Fibroblast of the conjunctiva (primary cell): ENCODE measurements around the gene USH2A.

Source experiments
- DNase-seq: peaks from one replicate; pipeline ENCODE4 v3.0.0-alpha.2; 2010; ENCODE audit warnings: low read depth

USH2A gene, protein sequence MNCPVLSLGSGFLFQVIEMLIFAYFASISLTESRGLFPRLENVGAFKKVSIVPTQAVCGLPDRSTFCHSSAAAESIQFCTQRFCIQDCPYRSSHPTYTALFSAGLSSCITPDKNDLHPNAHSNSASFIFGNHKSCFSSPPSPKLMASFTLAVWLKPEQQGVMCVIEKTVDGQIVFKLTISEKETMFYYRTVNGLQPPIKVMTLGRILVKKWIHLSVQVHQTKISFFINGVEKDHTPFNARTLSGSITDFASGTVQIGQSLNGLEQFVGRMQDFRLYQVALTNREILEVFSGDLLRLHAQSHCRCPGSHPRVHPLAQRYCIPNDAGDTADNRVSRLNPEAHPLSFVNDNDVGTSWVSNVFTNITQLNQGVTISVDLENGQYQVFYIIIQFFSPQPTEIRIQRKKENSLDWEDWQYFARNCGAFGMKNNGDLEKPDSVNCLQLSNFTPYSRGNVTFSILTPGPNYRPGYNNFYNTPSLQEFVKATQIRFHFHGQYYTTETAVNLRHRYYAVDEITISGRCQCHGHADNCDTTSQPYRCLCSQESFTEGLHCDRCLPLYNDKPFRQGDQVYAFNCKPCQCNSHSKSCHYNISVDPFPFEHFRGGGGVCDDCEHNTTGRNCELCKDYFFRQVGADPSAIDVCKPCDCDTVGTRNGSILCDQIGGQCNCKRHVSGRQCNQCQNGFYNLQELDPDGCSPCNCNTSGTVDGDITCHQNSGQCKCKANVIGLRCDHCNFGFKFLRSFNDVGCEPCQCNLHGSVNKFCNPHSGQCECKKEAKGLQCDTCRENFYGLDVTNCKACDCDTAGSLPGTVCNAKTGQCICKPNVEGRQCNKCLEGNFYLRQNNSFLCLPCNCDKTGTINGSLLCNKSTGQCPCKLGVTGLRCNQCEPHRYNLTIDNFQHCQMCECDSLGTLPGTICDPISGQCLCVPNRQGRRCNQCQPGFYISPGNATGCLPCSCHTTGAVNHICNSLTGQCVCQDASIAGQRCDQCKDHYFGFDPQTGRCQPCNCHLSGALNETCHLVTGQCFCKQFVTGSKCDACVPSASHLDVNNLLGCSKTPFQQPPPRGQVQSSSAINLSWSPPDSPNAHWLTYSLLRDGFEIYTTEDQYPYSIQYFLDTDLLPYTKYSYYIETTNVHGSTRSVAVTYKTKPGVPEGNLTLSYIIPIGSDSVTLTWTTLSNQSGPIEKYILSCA (N-terminal part only)

DNA sequence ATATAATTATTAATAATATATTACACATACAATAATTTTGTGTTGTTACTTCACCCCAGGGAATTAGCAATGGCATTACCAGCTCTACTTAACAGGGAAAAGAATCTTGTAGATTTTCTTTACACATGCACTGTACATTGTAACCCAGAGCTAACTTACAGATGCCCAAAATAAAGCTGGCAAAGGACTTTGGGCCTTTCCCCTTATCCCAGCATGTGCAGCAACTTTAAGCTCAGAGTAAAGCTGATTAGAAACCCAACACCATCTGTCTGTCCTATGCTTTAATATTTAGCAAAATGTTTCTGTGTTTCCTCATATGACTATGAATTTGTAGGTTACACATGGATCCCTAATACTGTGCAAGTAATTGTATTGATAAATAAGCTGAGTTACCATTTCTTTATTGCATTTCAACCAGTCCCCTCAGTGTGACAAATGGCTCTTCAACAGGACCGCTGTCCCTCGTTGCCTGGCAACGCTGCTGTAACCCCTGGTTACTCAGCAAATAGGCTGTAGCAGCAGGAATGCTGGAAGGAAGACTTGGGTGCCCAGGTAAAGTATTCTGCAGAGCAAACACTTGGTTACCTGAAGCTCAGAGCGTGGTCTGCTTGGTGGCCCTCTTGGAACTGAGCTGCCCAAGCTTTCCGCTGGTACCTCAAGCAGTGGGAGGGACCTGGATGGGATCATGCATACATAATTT lies at the start of gene USH2A:
Gene USH2A, minus strand, starts transcription at position 628 of the 700 bp plus-strand sequence. CDS start 1,112 bp downstream, outside the sequence.
- DNase-seq = no peak

DNA sequence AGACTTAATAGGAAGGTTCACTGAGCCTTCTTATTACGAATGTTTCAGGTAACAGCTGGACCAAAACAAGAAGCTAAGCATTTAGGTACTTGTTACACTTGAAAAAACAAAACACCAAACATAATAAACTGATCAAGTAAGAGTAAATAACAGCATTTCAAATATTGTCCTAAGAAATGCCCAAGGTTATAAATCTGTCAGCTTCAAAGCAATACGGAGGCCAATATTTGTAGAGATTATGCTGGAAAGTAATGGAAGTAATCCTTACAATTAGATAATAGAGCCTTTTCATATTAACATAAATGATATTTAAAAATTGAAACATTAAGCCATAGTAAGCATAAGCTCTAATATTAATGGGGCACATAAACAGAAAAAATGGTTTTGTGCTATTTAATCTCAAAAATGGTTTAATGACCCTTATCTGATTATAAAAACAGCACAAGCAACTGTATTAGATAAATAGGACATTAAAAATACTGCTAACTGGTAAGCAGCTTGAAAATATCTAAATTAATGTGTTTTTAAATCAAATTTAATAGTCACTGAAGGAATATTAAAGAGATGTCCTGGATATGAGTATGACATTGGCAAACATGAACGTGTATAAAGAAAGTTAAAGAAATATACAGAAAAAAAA lies 43.0 kb upstream of the USH2A start:
- no peak for DNase-seq

DNA sequence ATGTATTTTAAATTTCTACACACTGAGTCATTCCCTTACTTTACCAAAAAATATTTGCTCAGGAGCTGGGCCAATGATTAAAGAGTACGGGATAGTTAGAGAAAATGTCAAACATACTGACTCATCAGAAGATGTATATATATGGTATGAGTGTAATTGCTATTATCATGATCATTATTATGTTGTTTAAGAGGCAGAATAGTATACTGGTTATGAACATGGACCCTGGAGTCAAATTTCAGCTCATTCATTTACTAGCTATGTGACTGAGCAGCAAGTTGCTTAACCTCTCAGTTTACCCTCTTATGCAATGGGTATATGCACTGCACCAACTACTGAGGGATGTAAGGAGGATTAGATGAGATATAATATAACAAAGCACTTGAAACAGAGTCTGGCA lies 41.2 kb upstream of the USH2A start:
- DNase-seq = peak; percentile 76

DNA sequence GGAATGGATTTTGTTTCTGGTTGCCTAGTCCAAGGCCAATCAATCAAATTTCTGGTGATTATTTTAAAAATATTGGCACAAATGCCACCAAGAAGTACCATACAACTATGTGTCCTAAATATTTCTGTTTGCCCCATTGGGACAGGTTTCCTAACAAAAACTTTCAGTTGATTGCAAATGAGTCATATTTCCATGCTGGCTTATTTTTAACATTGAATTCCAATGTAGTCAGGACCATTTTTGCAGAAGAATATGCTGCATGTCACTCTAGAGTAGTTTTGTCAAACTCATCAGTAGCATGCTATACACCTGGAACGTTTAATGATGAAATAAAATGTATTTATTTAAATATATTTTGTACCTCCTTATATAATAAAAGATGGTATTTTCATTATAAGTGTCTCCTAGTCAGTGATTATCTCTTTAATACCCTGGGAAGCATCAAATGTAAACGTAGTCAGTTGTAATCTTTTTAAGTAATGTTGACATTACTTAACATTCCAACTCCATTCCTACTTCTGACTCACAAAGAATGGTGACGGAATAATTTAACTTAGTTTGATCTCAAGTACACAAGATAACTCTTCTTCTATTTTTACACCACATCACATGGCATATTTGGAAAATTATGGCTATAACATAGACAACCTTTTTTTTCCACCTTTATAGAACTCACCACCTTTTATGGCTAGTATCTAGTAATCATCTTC lies 39.0 kb upstream of the USH2A start:
- peak; percentile 12 for DNase-seq

DNA sequence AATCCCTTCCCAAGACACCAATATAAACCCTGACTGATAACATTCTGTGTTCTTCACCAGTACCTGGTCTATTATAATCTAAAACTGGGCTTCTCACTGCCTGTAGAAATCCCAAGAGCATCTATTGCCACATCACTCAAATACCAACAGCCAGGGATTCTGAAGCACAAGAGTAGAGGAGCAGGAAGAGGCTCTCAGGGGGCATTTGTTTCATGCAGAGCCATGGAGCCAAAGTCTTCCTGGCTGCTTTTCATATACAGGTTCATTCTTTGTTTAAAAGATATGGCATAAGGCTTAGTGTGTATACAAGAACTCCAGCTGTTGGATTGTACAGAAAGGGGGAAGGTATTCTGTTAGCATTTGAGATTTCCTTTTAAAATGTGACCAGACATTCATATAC lies 38.2 kb upstream of the USH2A start:
- DNase-seq = no peak

DNA sequence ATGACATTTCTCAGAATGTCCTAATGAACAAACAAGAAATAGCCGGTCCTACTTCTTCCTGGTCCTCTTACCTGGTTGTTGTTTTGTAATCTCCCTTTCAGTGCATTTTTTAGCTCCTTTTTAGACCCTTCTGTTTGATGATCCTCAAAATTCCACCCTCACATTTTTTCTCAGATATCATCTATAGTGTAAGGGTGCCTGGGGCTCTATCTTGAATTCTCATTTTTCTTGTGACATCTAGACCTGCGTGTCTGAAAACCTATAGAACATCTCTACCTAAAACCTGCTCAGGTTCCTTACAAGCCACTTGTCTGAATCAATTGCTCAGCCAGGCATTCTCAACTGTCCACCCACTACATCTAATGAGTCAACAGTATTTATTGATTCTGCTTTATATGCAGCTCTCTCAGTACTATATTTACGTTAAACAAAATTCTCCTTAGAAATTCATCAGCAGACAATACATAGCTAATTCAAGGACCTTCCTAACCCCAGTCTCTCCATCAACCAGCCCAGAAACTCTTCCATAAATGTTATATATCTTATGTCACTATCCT lies 36.5 kb upstream of the USH2A start:
- DNase-seq = no peak

DNA sequence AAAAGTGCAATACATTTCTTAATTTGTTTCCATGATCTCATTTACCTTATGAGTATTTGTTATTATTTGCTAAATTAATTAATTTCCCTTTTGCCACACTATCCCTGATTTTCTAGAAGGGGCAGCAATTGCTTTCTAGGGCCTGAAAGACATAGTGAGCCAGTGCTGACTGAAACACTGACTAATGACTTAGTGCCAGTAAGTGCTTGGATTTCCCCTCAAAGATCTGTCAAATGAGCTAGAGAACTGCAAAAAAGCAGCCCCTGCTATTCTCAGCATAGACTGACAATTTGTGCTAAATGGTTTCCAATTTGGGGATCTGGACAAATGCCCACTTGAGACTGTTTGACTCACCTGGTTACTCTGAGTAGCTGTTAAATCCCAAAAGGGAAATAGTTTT lies 35.6 kb upstream of the USH2A start:
- no peak for DNase-seq

DNA sequence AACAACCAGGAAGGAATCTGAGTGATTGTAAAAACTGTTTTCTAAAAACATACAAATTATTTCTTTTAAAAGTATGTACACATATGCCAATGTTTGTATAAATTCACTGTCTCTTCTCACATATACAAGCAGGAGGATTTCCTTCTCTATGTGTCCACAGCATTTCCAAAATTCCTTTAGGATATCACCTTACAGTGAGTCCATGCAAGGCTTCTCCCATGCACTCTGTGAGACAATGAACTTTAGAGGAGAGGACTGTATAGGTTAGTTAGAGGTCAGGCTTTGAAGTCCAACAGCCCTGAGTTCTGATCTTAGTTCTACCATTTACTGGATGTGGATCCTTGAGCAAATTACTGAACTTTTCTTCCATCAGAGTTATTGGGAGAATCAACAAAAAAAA lies 34.1 kb upstream of the USH2A start:
- no peak for DNase-seq

DNA sequence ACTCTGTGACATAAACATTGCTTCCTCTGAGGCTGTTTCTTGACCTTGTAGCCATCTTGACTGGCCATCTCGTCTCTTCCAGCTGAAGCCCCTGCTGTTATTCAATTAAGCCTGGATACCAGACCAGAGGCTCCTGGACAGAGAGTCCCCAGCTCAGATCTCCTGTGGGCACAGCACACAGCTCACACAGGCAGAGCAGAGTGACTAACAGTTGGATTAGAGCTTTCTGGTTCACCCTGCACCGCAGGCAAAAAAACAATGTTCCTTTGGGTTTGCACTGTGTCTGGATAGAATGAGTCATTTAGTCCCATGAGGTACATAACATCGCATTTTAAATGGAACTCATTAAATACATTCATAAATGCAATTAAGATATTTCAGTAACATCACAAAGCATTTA lies 33.4 kb upstream of the USH2A start:
- DNase-seq = peak; percentile 42

DNA sequence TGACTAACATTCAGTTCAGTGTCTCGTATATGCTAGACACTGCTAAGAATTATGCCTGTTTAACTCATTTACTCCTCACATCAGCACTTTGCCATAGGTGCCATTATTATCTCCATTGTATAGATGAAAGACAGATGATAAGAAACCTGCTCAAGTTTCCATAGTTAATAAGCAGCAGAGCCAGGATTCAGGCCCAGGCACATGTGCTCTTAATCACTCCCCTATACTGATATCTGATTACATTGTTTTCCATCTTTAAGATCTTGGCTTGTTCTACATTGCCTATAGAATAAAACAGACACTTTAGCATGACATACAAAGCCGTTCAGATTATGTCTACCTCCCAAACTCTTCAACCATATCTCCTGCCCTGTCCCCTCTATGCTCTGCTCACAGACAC lies 30.5 kb upstream of the USH2A start:
- no peak for DNase-seq

DNA sequence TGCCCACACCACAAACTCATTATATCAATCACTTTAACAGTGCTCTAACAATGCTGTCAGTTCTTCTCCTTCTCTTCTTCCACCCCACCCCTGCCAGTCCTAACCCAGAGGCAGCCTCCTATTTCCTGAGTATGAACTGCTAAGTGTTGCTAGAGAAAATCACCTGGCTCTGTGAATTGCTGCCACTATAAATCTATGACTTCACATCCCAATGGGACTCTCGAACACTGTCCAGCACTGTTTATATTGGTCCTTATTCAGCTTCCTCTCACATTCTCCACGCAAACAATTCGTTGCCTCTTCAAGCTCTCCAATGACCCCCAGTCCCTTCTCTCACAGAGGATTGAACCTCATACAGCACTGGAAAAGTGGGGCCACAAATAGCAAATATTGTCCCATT lies 27.0 kb upstream of the USH2A start:
- no peak for DNase-seq

DNA sequence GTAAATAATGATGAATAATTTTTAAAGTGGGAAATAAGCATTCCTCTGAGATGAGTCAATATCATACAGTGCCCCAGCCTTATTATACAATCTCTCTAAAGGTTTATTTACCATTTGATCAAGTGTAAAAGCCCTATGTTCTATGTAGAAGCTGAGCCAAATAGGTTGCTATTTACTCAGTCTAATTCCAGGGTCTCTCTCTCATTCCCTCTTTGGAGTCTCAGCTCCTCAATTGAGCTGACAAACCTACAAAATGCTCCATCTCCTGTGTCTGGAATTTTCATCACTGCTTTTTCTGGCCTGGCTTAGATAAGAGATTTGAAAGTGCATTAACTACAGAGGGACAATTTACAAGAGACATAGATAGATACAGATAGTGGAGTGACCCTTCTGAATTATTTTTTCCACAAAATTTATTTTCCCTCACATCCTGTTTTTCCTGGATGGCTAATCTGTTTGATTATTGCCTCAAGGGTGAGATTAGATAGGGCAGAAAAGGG lies 24.8 kb upstream of the USH2A start:
- DNase-seq = no peak

DNA sequence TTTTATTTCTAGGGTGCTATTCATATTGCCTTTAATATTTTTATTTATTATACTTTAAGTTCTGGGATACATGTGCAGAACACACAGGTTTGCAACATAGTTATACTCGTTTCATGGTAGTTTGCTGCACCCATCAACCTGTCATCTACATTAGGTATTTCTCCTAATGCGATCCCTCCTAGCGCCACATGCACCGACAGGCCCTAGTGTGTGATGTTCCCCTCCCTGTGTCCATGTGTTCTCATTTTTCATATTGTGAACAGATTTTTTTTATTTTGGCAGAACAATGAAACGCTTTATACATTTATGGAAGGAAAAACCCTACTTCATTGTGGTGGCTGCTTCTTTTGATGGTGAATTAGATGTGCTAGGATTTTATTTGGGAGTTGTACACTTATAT lies 14.4 kb upstream of the USH2A start:
- no peak for DNase-seq

DNA sequence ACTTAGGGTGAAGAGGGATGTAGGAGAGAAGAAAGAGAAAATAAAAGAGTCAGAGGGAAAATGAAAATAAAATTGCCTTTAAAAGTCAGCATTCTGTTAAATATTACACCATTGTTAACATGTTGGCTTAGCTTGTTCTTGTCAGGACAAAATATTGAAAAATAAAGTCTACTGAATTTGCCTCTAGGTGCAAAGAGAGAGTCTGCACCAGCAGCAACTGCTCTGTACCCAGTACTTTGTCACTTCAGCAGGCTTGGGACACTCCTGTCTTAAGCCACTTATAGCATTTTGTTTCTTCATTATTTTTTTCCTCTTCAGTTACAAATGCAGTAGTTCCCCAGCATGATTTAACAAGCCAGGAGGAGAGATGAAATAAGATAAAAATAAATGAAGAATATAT lies 11.0 kb upstream of the USH2A start:
- no peak for DNase-seq

DNA sequence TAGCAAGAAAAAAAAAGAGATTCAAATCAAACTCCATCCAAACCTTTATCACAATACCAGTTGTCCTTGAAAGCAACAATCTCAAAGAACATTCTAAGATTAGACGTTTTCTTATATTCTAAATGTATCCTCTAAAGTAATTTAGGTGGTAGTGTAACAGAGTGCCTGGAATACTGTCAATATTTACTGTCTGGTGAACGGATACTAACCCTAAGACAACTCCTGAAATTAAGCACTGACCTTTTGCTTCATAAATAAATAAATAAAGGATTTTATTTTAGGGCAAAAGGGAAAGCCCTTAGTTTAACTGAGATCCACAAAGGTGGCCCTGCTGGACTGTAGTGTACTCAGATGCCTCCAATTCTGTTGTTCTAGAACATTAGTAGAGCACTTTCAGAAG lies 9.9 kb upstream of the USH2A start:
- no peak for DNase-seq

DNA sequence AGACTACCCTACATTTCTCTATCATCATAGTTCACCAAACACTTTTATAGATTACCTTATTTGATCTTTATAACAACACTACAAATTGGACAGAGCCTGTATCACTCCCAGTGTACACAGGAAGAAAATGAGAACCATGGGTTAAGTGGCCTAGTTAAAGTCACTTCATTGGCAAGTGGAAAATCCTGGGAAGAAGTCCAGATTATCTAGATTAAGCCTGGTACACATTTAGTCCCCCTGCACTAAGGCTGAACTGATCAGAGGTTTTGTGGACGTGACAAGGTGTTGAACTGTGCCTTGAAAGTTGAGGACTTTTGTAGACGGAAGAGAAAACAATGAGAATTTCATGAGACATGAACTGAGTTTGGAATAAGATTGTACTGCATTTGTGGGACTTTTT lies 7.5 kb upstream of the USH2A start:
- DNase-seq = no peak

DNA sequence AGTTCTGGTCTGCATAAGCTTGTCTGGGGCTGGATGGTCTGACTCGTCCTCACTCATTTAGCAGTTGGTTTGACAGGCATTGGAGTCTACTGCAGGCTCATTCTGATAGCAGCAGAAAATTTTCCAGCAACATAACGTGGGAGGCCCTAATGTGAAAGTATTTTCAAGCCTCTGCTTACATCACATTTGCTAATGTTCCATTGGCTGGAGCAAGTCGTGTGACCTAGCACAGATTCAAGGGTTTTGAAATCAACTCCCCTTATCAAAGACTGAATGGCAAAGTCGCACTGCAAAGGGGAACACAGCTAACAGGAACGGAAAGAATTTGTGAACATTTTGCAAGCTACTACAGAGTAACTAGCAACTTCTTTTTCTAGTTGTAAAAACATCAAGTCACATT lies 2.3 kb upstream of the USH2A start:
- no peak for DNase-seq

DNA sequence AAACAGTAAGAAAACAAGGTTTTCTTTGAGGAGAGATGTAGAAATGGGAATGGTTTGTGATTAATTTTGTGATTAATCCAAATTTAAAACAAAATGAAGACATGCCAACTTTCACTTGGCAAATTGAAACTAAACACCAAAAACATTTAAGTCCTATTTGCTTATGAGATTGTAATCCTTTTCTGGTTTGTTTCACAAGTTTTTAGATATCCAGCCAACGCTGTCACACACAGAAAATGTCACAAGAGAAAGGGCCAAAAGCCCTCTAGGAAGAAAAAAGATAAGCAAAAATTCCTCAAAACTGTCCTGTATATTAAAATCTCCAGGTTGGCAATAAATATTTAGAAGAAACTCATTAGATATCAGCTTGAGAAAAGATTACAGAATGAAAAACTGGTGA lies 2.5 kb downstream of the USH2A start:
- DNase-seq = no peak

DNA sequence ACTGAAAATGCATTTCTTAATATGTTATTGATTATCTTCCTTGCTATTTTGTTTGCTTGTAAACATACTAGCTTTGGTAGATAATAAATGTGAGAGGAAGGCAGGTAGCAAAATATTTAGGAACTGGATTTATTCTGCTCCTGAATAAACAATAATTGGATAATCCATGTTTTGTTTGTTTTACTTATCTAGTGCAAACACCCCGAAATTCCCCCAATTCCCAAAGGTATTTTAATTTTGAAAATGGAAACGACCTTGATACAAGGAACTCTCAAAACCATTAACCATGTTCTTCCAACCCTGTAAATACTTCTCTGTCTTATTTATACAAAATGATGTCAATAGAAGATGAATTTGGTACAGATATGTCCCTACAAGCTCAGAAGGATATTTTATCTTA lies 3.0 kb downstream of the USH2A start:
- no peak for DNase-seq

DNA sequence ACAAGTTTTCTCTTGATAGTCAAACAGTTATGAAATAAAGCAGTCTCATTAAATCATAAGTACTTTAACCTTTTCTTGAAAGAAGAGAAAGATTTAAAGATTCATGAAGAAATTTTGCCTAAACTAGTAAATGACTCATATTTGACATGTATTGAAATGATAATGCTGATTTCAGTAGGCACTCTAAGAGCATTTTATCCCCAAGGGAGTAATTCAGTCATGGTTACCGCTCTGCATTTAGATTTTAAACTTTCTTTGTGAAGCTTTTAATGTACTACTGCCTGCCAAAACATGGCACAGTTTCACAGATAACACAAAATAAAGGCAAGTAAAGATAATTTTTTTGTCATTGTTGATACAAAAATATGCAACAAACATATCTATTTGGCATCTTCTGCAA lies 6.8 kb downstream of the USH2A start:
- DNase-seq = no peak
